Esophagus muscularis mucosa (tissue), 4 donors: ENCODE results near the gene FABP6. TPM values are rescaled to one million over a fixed set of nuclear protein-coding genes. Genes with fewer than 3 reads are reported as not detected.

Experiments
- DNase-seq: peaks from one replicate; pipeline ENCODE4 v3.0.0-alpha.2; 2017; ENCODE audit errors: extremely low spot score
- H3K27ac ChIP-seq, 4 donors: fragments of 200-600 bp; sonication (generic); replicated peaks in 1 of 4; 1 replicate in 3 of 4; 2 replicates in 1 of 4; pipeline ENCODE4 v1.5.1; 2016 to 2019; ENCODE audit warnings: mild to moderate bottlenecking in 1 of 4
- H3K27me3 ChIP-seq, 4 donors: fragments of 200-600 bp; sonication (generic); one replicate each; pipeline versions ENCODE4 v1.5.1 to v1.6.0; 2016 to 2019
- H3K36me3 ChIP-seq, 4 donors: fragments of 200-600 bp; sonication (generic); one replicate each; pipeline ENCODE4 v1.5.1; 2016 to 2019
- H3K4me1 ChIP-seq, 4 donors: fragments of 200-600 bp; sonication (generic); one replicate each; pipeline ENCODE4 v1.5.1; 2016 to 2019
- H3K4me3 ChIP-seq, 4 donors: fragments of 200-600 bp; sonication (generic); 1 replicate in 2 of 4; 2 replicates in 2 of 4; pipeline ENCODE4 v1.5.1; 2016 to 2019; ENCODE audit warnings: mild to moderate bottlenecking in 4 of 4, moderate library complexity in 1 of 4
- H3K9me3 ChIP-seq, 4 donors: fragments of 200-600 bp; sonication (generic); 1 replicate in 3 of 4; 2 replicates in 1 of 4; pipeline ENCODE4 v1.5.1; 2016 to 2019
- CTCF ChIP-seq, 3 experiments: fragments of 200-600 bp in 2 of 3; fragments of 450-650 bp in 1 of 3; sonication (generic) in 2 of 3; IDR thresholded peaks; one replicate each; pipeline ENCODE4 v1.5.1; 2017 to 2019; ENCODE audit warnings: antibody characterized with exemption in 3 of 3, mild to moderate bottlenecking in 2 of 3, moderate library complexity in 1 of 3
- EP300 ChIP-seq: sonication (generic); formaldehyde crosslinking; IDR thresholded peaks from one replicate; pipeline ENCODE4 v1.6.1; 2017; ENCODE audit warnings: antibody characterized with exemption
- POLR2A ChIP-seq: fragments of 450-650 bp; IDR thresholded peaks from one replicate; pipeline ENCODE4 v1.6.1; 2017; ENCODE audit warnings: antibody characterized with exemption, moderate library complexity, mild to moderate bottlenecking, low read depth
- POLR2AphosphoS5 ChIP-seq, 2 donors: sonication (generic); formaldehyde crosslinking; IDR thresholded peaks; one replicate each; pipeline ENCODE4 v1.6.1; 2017; ENCODE audit warnings: antibody characterized with exemption in 2 of 2
- WGBS: methylation state at CpG from one replicate; pipeline ENCODE4 v1.1.5; 2018; 5-methylcytosine and 5-hydroxymethylcytosine counted together
- intact Hi-C: fragments of 100-400 bp; cut with DNase I; formaldehyde crosslinking; loops from one replicate; pipeline ENCODE4 v1.15.1; 2023
- total RNA-seq, 4 donors: library from RNA; depleted of rRNA; stranded (reverse); fragments of >200 nt; gene quantifications; one replicate each; pipeline versions ENCODE4 v1.1.0 to v1.2.1, GENCODE V29; 2016

Gene FABP6
- total RNA-seq, 4 donors from 2014 or later: not detected

GRCh38 chr5:160252916-160253315 is 23.6 kb downstream of the FABP6 start:
- Histone ChIP-seq H3K4me3 (no peak overlapping the region), H3K36me3 (peaks cover 0 to 37% (median 14%) of the 10 kb centered on the region in 4 donors), H3K27me3 (no peaks in the 10 kb centered on the region), H3K27ac (no peak overlapping the region), H3K4me1 (no peaks in the 10 kb centered on the region), H3K9me3 (no peaks in the 10 kb centered on the region)
- DNase-seq: no peak
- TF ChIP-seq EP300 (no peak), POLR2AphosphoS5 (IDR thresholded peaks at IDR 0.05) (no peak), CTCF (IDR thresholded peaks at IDR 0.05) (no peak), POLR2A (no peak)
- 82% methylated on average over 6 of the region's 9 CpGs for WGBS
- intact Hi-C loops: no loop called here

- TF ChIP-seq CTCF (IDR thresholded peaks at IDR 0.05) (no peak), POLR2AphosphoS5 (IDR thresholded peaks at IDR 0.05) (no peak), EP300 (no peak), POLR2A (no peak)
- Histone ChIP-seq H3K4me3 (no peak overlapping the region), H3K36me3 (peaks cover 0 to 37% (median 14%) of the 10 kb centered on the region in 4 donors), H3K27me3 (no peaks in the 10 kb centered on the region), H3K27ac (no peak overlapping the region), H3K9me3 (no peaks in the 10 kb centered on the region), H3K4me1 (no peaks in the 10 kb centered on the region)
- WGBS: 92% methylated on average over 9 of the region's 17 CpGs
- intact Hi-C loops: no loop called here
- DNase-seq: no peak
Observed at GRCh38 chr5:160253441-160253840, 24.1 kb downstream of the FABP6 start.

- DNase-seq: no peak
- Histone ChIP-seq H3K4me1 (no peaks in the 10 kb centered on the region), H3K36me3 (peaks cover 0 to 37% (median 14%) of the 10 kb centered on the region in 4 donors), H3K27ac (no peak overlapping the region), H3K4me3 (no peak overlapping the region), H3K9me3 (no peaks in the 10 kb centered on the region), H3K27me3 (no peaks in the 10 kb centered on the region)
- 93% methylated on average over 6 of the region's 6 CpGs for WGBS
- TF ChIP-seq POLR2A (no peak), EP300 (no peak), POLR2AphosphoS5 (IDR thresholded peaks at IDR 0.05) (no peak), CTCF (IDR thresholded peaks at IDR 0.05) (no peak)
- intact Hi-C loops: no loop called here
Observed at GRCh38 chr5:160254706-160255105, 25.4 kb downstream of the FABP6 start.

GRCh38 chr5:160259341-160259740 is 30.0 kb downstream of the FABP6 start:
- Histone ChIP-seq H3K4me1 (peaks cover 0 to 16% (median 5%) of the 10 kb centered on the region in 4 donors), H3K27ac (no peak overlapping the region), H3K27me3 (no peaks in the 10 kb centered on the region), H3K36me3 (peaks cover 0 to 11% (median 0%) of the 10 kb centered on the region in 4 donors), H3K4me3 (no peak overlapping the region), H3K9me3 (no peaks in the 10 kb centered on the region)
- no peak for DNase-seq
- intact Hi-C loops: no loop called here
- 81% methylated on average over 5 of the region's 7 CpGs for WGBS
- TF ChIP-seq POLR2A: no peak
- TF ChIP-seq CTCF (IDR thresholded peaks at IDR 0.05): no peak
- TF ChIP-seq POLR2AphosphoS5 (IDR thresholded peaks at IDR 0.05): no peak
- no peak for TF ChIP-seq EP300
